Breast epithelium (tissue), 3 donors: ENCODE data around the gene AOAH.

Source experiments
- CTCF ChIP-seq, 3 donors: fragments of 450-650 bp; IDR thresholded peaks; one replicate each; pipeline ENCODE4 v1.5.1; 2016 to 2017; ENCODE audit warnings: antibody characterized with exemption in 3 of 3, mild to moderate bottlenecking in 3 of 3, moderate library complexity in 3 of 3
- POLR2AphosphoS5 ChIP-seq, 3 donors: sonication (generic); formaldehyde crosslinking; IDR thresholded peaks; one replicate each; pipeline ENCODE4 v1.6.1; 2017; ENCODE audit warnings: antibody characterized with exemption in 3 of 3

- no peak for TF ChIP-seq CTCF (IDR thresholded peaks at IDR 0.05)
- no peak for TF ChIP-seq POLR2AphosphoS5 (IDR thresholded peaks at IDR 0.05)
Observed at GRCh38 chr7:36748017-36748487, 23.8 kb upstream of the AOAH start.
